H9 (cell line): Measurements from ENCODE around the gene BEX3. TPM values are rescaled to one million over a fixed set of nuclear protein-coding genes. Genes with fewer than 3 reads are reported as not detected.

ENCODE experiments used
- DNase-seq: peaks from one replicate; pipeline ENCODE4 v3.0.0-alpha.2; 2017
- H2AFZ ChIP-seq: one replicate; pipeline ENCODE4 v1.6.1; 2013; ENCODE audit warnings: mild to moderate bottlenecking, low read length, control low read depth, moderate library complexity
- H2AK5ac ChIP-seq: 2 replicates; pipeline ENCODE4 v1.6.1; 2013; ENCODE audit warnings: low read length, control low read depth, mixed read lengths; ENCODE audit not compliant: insufficient read length
- H2BK120ac ChIP-seq: one replicate; pipeline ENCODE4 v1.6.1; 2013; ENCODE audit warnings: low read depth, mild to moderate bottlenecking, low read length, control low read depth, inconsistent platforms; ENCODE audit not compliant: poor library complexity, severe bottlenecking
- H2BK12ac ChIP-seq: 2 replicates; pipeline ENCODE4 v1.6.1; 2013; ENCODE audit warnings: low read length, control low read depth, mixed read lengths, low read depth; ENCODE audit not compliant: insufficient read length
- H2BK15ac ChIP-seq: 2 replicates; pipeline ENCODE4 v1.6.1; 2013; ENCODE audit warnings: low read depth, low read length, control low read depth
- H2BK20ac ChIP-seq: one replicate; pipeline ENCODE4 v1.6.1; 2013; ENCODE audit warnings: low read depth, mild to moderate bottlenecking, low read length, control low read depth, inconsistent platforms; ENCODE audit not compliant: poor library complexity, severe bottlenecking
- H2BK5ac ChIP-seq: 2 replicates; pipeline ENCODE4 v1.6.1; 2013; ENCODE audit warnings: low read length, control low read depth, mixed read lengths; ENCODE audit not compliant: insufficient read length
- H3K14ac ChIP-seq: 2 replicates; pipeline ENCODE4 v1.6.1; 2013; ENCODE audit warnings: low read length, control low read depth; ENCODE audit not compliant: insufficient read depth
- H3K18ac ChIP-seq: 2 replicates; pipeline ENCODE4 v1.6.1; 2013; ENCODE audit warnings: low read depth, mild to moderate bottlenecking, mixed read lengths, low read length, control low read depth; ENCODE audit not compliant: insufficient read length
- H3K23ac ChIP-seq: 2 replicates; pipeline ENCODE4 v1.6.1; 2013; ENCODE audit warnings: low read length, control low read depth, mixed read lengths, low read depth; ENCODE audit not compliant: insufficient read length
- H3K23me2 ChIP-seq: 2 replicates; pipeline ENCODE4 v1.6.1; 2013; ENCODE audit warnings: low read depth, mild to moderate bottlenecking, mixed read lengths, low read length, control low read depth; ENCODE audit not compliant: insufficient read length, poor library complexity, severe bottlenecking
- H3K27ac ChIP-seq: 2 replicates; pipeline ENCODE4 v1.5.1; 2013; ENCODE audit warnings: low read length, control low read depth, mixed read lengths, low read depth; ENCODE audit not compliant: insufficient read length
- H3K27me3 ChIP-seq: 2 replicates; pipeline ENCODE4 v1.6.1; 2013; ENCODE audit warnings: low read length, control low read depth, inconsistent platforms; ENCODE audit not compliant: insufficient read depth
- H3K4ac ChIP-seq: 2 replicates; pipeline ENCODE4 v1.6.1; 2013; ENCODE audit warnings: low read depth, mild to moderate bottlenecking, control low read depth, inconsistent platforms, low read length, moderate library complexity
- H3K4me1 ChIP-seq: 2 replicates; pipeline ENCODE4 v1.6.1; 2013; ENCODE audit warnings: low read length, control low read depth, inconsistent platforms; ENCODE audit not compliant: insufficient read depth
- H3K4me2 ChIP-seq: 2 replicates; pipeline ENCODE4 v1.6.1; 2013; ENCODE audit warnings: low read length, control low read depth, mixed read lengths; ENCODE audit not compliant: insufficient read length, insufficient read depth
- H3K56ac ChIP-seq: 2 replicates; pipeline ENCODE4 v1.6.1; 2013; ENCODE audit warnings: low read depth, mild to moderate bottlenecking, mixed read lengths, low read length, control low read depth; ENCODE audit not compliant: insufficient read length
- H3K79me1 ChIP-seq: 2 replicates; pipeline ENCODE4 v1.6.1; 2013; ENCODE audit warnings: low read depth, mild to moderate bottlenecking, moderate library complexity, low read length, control low read depth, inconsistent platforms; ENCODE audit not compliant: insufficient read depth, poor library complexity, severe bottlenecking
- H3K79me2 ChIP-seq: 2 replicates; pipeline ENCODE4 v1.6.1; 2013; ENCODE audit warnings: low read length, control low read depth, inconsistent platforms; ENCODE audit not compliant: insufficient read depth
- H3K9ac ChIP-seq: 2 replicates; pipeline ENCODE4 v1.6.1; 2013; ENCODE audit warnings: low read length, control low read depth, mixed read lengths; ENCODE audit not compliant: insufficient read length; ENCODE audit errors: extremely low read depth
- H3K9me3 ChIP-seq: one replicate; pipeline ENCODE4 v1.6.1; 2013; ENCODE audit warnings: low read depth, low read length, inconsistent platforms; ENCODE audit not compliant: control insufficient read depth
- H3T11ph ChIP-seq: one replicate; pipeline ENCODE4 v1.6.1; 2013; ENCODE audit warnings: mild to moderate bottlenecking, low read length, control low read depth, inconsistent platforms
- H4K20me1 ChIP-seq: one replicate; pipeline ENCODE4 v1.6.1; 2013; ENCODE audit not compliant: control insufficient read depth, insufficient read length, insufficient read depth
- H4K5ac ChIP-seq: 2 replicates; pipeline ENCODE4 v1.6.1; 2013; ENCODE audit warnings: low read depth, mild to moderate bottlenecking, mixed read lengths, low read length, control low read depth; ENCODE audit not compliant: insufficient read length
- H4K8ac ChIP-seq: replicated peaks from 2 replicates; pipeline ENCODE4 v1.6.1; 2013; ENCODE audit warnings: low read length, control low read depth, mixed read lengths, low read depth; ENCODE audit not compliant: insufficient read length
- H4K91ac ChIP-seq: 2 replicates; pipeline ENCODE4 v1.6.1; 2013; ENCODE audit warnings: low read depth, mild to moderate bottlenecking, moderate library complexity, mixed read lengths, low read length, control low read depth; ENCODE audit not compliant: insufficient read length
- H3K27ac Mint-ChIP-seq, 3 experiments: 2 replicates in 2 of 3; 3 replicates in 1 of 3; pipeline ENCODE4 v1.8.0; 2020 to 2021; ENCODE audit warnings: mixed read lengths in 3 of 3, mild to moderate bottlenecking in 1 of 3, moderate library complexity in 1 of 3
- H3K27me3 Mint-ChIP-seq: 2 replicates; pipeline ENCODE4 v1.8.0; 2021; ENCODE audit warnings: low read depth, mild to moderate bottlenecking, moderate library complexity, mixed read lengths
- H3K36me3 Mint-ChIP-seq, 3 experiments: 2 replicates in 2 of 3; 3 replicates in 1 of 3; pipeline ENCODE4 v1.8.0; 2020 to 2021; ENCODE audit warnings: low read depth in 3 of 3, mixed read lengths in 3 of 3; ENCODE audit not compliant: insufficient read depth in 1 of 3
- H3K4me1 Mint-ChIP-seq, 2 experiments: 2 replicates each; pipeline ENCODE4 v1.8.0; 2020; ENCODE audit warnings: mixed read lengths in 2 of 2
- H3K4me3 Mint-ChIP-seq, 2 experiments: 2 replicates in 1 of 2; 3 replicates in 1 of 2; pipeline ENCODE4 v1.8.0; 2020 to 2021; ENCODE audit warnings: mild to moderate bottlenecking in 2 of 2, mixed read lengths in 2 of 2, moderate library complexity in 1 of 2
- H3K9me3 Mint-ChIP-seq, 2 experiments: 2 replicates in 1 of 2; 3 replicates in 1 of 2; pipeline ENCODE4 v1.8.0; 2020; ENCODE audit warnings: mild to moderate bottlenecking in 2 of 2, mixed read lengths in 2 of 2, moderate library complexity in 1 of 2
- CTCF ChIP-seq: fragments of 200-600 bp; sonication (generic); conservative IDR thresholded peaks from 3 replicates; pipeline ENCODE4 v1.8.0; 2021; ENCODE audit warnings: antibody characterized with exemption, mild to moderate bottlenecking
- WGBS: extraction: QIAGEN DNeasy Blood & Tissue Kit; methylation state at CpG from one replicate; pipeline ENCODE4 v1.1.7; 2013; ENCODE audit warnings: missing lambda C conversion rate, low lambda C conversion rate, mixed read lengths; ENCODE audit not compliant: insufficient read length; ENCODE audit errors: extremely low coverage; 5-methylcytosine and 5-hydroxymethylcytosine counted together
- total RNA-seq: library from RNA; stranded (reverse); gene quantifications from 2 replicates; pipeline ENCODE4 v1.2.1, GENCODE V29; 2021

BEX3 gene
- total RNA-seq, 1 experiment from 2014 or later = 305 TPM

GRCh38 chrX:103362474-103362873, 13.9 kb upstream of the BEX3 start:
- H3K4me2 ChIP-seq = no peak overlapping the region
- peaks cover 0 to 11% (median 10%) of the 10 kb centered on the region in 3 experiments; a peak in 4 of 7 replicates for H3K36me3 Mint-ChIP-seq
- no peak overlapping the region for H2BK5ac ChIP-seq
- H2BK20ac ChIP-seq = no peak overlapping the region
- no peaks in the 10 kb centered on the region for H3K27me3 Mint-ChIP-seq
- no peak overlapping the region for H3K9ac ChIP-seq
- H3K18ac ChIP-seq = no peak overlapping the region
- no peaks in the 10 kb centered on the region for H3K79me1 ChIP-seq
- no peak overlapping the region for H4K8ac ChIP-seq
- no peaks in the 10 kb centered on the region for H3K79me2 ChIP-seq
- H3K27ac ChIP-seq = no peak overlapping the region
- H3K4me1 Mint-ChIP-seq = peaks cover 17 to 22% of the 10 kb centered on the region in 2 experiments
- no peaks in the 10 kb centered on the region for H3K23me2 ChIP-seq
- H3K14ac ChIP-seq = no peak overlapping the region
- H3K9me3 ChIP-seq = no peaks in the 10 kb centered on the region
- TF ChIP-seq CTCF = no peak
- no peaks in the 10 kb centered on the region for H4K20me1 ChIP-seq
- H3K4me1 ChIP-seq = peaks cover 6% of the 10 kb centered on the region; the same call in 1 of the 2 replicates
- H2BK12ac ChIP-seq = no peak overlapping the region
- H4K91ac ChIP-seq = no peak overlapping the region
- H4K5ac ChIP-seq = no peak overlapping the region
- H3T11ph ChIP-seq = no peak overlapping the region
- DNase-seq = no peak
- H2BK15ac ChIP-seq = no peak overlapping the region
- WGBS = no CpG with 5 or more reads among the region's 1 CpG
- no peak overlapping the region for H3K23ac ChIP-seq
- no peak overlapping the region for H2AFZ ChIP-seq
- no peak overlapping the region; a peak in 1 of 7 replicates for H3K27ac Mint-ChIP-seq
- H2BK120ac ChIP-seq = no peak overlapping the region
- H3K56ac ChIP-seq = no peak overlapping the region
- peaks cover 0 to 69% of the 10 kb centered on the region in 2 experiments; a peak in 3 of 5 replicates for H3K9me3 Mint-ChIP-seq
- no peaks in the 10 kb centered on the region for H3K27me3 ChIP-seq
- peak overlapping the region in 1 of 2 experiments; percentile 36; a peak in 1 of 5 replicates for H3K4me3 Mint-ChIP-seq
- H3K4ac ChIP-seq = no peak overlapping the region
- no peak overlapping the region for H2AK5ac ChIP-seq
